ENCODE measurements around the gene RAB40C.

DNA sequence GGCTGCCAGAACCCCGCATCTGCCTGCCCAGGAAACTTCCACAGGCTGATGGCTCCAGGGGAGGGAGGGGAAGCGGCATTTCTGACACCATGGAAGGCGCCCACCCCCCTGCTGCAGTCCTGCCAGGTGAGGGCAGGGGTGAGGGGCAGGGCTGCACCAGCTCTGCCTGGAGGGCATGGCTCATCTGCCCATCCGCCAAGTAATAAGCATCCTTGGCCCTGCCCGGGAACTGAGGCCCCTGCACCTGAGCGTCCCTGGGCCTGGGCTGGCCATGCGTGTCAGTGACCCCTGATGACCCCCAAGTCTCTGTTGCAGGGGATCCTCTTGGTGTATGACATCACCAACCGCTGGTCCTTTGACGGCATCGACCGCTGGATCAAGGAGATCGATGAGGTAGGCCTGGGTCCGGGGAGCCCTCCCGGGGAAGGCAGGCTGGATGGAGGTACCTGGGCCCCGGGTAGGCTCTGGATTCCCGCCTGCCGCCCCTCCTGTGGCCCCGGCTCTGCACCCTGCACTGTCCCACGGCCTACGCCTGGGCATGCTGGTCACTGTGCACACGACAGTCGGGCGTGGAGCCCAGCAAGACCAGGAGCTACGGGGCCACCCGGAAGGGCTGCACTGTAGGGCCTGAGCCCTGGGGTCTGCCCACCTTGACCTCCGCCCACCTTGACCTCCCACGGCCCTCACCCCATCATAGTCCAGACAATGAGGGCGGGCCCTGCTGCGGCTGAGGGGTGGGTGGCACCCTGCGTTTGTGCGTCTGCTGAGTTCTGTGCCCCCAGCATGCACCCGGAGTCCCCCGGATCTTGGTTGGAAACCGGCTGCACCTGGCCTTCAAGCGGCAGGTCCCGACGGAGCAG is 35.5 kb downstream of the RAB40C start:
- TF ChIP-seq CTCF (IDR thresholded peaks at IDR 0.05): no peak
- no peak for TF ChIP-seq POLR2A (IDR thresholded peaks at IDR 0.05)

All from lower leg skin (tissue), 3 donors.